GM21717 (cell line): Measurements from ENCODE around the gene EME2.
A peak's percentile ranks its signal among the peaks of the same experiment; 100 is the strongest.

Experiments used
- ATAC-seq: cut with Tn5 transposase; IDR thresholded peaks from one replicate; pipeline ENCODE4 v1.9.1; 2021; ENCODE audit warnings: mild to moderate bottlenecking, moderate library complexity; ENCODE audit not compliant: unreplicated experiment

EME2 gene

DNA sequence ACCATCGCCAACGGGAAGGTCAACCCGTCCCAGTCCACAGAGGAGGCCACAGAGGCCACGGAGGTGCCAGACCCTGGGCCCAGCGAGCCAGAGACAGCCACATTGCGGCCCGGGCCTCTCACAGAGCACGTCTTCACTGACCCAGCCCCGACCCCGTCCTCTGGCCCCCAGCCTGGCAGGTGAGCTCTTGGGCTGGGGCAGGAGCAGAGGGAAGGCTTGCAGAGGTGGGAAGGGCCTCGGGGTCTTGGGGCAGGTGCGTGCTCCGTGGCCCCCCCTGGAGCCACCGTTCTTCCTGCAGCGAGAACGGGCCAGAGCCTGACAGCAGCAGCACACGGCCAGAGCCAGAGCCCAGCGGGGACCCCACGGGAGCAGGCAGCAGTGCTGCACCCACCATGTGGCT lies 6.4 kb upstream of the EME2 start:
- ATAC-seq: no peak

- ATAC-seq: no peak
These were observed 5.9 kb upstream of the EME2 start for GRCh38 chr16:1766701-1767100.

DNA sequence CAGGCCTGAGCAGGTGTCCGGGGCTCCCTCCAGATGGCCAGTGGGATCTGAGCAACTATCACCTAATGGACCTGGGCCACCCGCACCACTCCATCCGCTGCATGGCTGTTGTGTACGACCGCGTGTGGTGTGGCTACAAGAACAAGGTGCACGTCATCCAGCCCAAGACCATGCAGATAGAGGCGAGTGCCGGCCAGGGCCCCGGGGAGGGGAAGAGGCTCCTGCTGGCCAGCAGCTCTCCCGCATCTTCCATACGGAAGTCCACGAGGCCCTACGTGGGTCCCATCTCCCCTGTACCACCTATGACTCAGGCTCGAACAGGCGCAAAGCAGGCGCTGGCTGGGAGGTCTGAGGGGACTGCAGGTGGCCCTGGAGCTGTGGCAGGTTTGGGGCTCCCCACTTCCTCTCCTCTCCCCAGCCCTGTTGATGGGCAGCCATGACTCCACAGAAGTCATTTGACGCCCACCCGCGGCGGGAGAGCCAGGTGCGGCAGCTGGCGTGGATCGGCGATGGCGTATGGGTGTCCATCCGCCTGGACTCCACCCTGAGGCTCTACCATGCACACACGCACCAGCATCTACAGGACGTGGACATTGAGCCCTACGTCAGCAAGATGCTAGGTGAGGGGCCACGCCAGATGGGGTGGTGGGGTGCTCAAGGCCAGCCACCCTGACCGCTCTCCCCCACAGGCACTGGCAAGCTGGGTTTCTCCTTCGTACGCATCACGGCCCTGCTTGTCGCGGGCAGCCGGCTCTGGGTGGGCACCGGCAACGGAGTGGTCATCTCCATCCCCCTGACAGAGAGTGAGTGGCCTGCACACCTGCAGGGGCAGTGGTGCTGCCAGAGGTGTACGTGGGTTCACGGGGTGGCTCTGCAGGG lies 5.3 kb upstream of the EME2 start:
- ATAC-seq: no peak

DNA sequence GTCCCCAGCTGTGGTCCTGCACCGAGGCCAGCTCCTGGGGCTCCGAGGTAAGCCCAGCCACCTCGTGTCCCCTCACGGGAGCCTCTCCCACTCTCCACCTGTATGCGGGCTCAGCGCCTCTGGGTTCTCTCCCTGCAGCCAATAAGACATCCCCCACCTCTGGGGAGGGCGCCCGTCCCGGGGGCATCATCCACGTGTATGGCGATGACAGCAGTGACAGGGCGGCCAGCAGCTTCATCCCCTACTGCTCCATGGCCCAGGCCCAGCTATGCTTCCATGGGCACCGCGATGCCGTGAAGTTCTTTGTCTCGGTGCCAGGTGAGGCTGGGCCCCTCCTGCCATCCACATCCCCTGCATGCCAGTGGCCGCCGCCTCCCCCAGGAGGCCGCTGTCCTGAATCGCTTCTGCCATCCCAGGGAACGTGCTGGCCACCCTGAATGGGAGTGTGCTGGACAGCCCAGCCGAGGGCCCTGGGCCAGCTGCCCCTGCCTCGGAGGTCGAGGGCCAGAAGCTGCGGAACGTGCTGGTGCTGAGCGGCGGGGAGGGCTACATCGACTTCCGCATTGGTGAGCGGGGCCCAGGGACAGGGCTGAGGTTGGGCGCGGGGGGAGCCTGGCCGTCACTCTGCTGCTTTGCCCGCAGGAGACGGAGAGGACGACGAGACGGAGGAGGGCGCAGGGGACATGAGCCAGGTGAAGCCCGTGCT lies 4.4 kb upstream of the EME2 start:
- ATAC-seq: no peak

- ATAC-seq: no peak
These were observed 3.7 kb upstream of the EME2 start for GRCh38 chr16:1768767-1769401.

DNA sequence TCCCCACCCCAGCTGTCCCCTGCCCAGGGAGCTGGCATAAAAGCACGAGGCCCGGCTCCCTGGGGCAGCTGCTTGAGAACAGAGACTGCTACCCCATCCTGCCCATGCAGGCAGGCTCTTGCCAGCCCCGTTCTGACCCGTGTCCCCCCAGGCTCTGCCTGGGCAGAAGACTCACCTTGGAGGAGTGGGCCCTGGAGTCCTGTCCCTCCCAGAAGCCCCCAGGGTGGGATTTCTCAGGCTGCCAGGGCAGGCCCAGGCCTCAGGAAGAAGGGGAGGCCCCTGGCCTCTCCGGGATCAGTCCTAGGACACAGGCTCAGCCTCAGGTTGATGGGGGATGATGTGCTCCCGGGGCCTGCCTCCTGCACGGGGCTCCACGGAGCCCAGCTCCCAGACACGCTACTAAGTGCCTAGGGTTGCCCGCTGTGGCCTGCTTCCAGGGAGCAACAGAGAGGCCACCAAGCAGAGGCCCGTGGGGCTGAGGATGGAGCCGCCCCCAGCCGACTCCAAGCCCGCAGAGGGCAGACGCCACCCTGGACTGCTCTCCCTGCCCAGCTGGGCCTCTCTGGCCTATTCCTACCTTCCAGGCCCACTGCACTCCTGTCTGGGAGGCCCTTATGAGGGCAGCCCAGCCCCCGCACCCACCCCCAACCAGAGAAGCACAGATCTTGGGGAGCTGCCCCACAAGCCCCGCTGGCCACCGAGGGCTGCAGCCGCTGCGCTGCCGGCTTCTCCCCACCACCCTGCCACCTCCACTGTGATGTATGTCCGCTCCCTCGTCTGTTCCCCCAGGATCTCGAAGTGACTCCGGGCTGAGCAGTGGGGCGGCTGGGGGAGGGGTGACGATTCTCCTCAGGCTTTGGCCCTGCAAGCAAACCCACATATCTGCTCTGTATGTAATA lies 3.0 kb upstream of the EME2 start:
- ATAC-seq: no peak

- no peak for ATAC-seq
These were observed 2.1 kb upstream of the EME2 start for GRCh38 chr16:1770328-1771187.

DNA sequence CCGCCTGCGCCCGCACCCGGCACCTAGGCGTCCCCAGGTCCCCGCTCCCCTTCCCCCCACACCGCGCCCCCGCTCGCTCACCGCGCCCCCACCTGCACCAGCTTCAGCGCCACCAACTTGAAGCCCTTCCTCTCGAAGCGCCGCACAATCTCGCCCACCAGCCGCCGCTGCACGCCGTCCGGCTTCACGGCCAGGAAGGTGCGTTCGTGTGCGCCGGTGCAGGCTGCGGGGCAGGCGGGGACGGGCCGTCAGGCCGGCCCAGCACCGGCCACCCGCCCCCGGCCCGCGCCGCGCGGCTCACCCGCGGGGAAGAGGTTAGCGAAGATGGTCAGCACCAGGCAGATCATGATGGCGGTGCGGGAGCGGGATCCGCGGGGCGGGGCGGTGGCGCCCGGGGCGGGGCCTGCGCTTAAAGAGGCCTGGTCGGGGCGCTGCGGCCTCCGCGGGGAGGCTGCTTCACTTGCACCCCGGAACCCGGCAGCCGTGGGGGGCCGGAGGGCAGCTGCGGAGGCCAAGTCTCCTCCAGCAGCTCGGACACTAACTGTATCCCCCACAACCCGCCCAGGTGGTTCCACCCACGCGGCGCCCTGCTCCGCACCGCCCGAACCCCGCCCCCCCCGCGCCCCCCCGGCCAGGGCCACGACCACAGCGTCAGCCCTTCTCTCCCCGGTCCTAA lies 1.3 kb upstream of the EME2 start, which contains the start of gene NME3:
Gene NME3 (minus strand): TSS at position 356 of the 676 bp plus-strand sequence. CDS start 9 bp downstream, at position 347.
- no peak for ATAC-seq

GRCh38 chr16:1771864-1772361 lies 697 bp upstream of the EME2 start:
- no peak for ATAC-seq

- peak; percentile 41 for ATAC-seq
These were observed 495 bp downstream of the EME2 start, which contains the start of gene MRPS34 for GRCh38 chr16:1772908-1773702. TSS of gene MRPS34 (minus strand) at chr16:1773134. CDS start at chr16:1773119, 15 bp downstream.

GRCh38 chr16:1773703-1774447 lies 1.3 kb downstream of the EME2 start:
- ATAC-seq: no peak

DNA sequence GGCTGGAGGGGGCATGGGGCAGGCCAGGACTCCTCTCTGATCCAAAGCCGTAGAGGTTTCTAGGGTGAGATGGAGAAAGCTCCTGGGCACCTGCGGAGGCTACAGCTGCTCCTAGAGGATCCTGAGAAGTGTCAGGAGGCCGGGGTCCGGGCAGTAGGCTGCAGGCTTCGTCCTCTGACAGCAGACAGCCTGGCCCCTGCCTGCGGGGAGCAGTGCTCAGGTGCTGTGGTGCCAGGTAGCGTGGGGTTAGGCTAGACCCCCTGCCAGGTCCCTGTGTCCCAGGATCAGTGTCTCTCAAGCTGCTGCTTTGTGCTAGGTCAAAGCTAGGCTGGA lies 1.8 kb downstream of the EME2 start:
- no peak for ATAC-seq

DNA sequence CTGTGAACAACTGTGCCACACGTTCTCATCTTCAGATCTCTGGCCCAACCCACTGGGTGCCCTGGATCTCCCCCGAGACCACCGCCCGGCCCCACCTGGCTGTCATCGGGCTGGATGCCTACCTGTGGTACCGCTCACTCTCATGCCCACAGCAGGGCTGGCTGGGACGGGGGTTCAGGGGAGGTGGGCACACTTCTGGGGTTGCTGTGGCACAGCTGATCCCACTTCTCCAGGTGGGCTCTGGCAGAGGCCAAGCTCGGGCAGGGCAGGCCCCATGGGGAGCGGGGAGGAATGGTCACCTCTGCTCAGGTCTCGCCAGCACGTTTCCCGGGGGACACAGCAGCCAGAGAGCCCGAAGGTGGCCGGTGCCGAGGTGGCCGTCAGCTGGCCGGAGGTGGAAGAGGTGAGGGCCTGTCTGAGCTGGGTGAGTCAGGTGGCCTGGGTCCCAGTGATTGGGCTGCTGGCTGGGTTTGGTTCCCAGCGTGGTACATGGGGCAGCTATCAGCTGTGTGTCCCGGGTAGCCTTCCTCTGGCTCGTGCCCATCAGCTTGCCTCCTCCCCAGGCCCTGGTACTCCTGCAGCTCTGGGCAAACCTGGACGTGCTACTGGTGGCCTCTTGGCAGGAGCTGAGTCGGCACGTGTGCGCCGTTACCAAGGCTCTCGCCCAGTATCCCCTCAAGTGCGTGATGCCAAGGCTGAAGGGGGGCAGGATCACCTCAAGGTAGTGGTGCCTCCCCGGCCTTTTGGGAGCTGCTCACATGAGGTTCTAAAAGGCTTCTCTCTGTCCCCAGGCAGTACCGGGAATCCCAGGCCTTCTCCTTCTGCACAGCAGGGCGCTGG lies 2.6 kb downstream of the EME2 start:
- no peak for ATAC-seq

GRCh38 chr16:1775846-1776671 lies 3.4 kb downstream of the EME2 start:
- no peak for ATAC-seq

DNA sequence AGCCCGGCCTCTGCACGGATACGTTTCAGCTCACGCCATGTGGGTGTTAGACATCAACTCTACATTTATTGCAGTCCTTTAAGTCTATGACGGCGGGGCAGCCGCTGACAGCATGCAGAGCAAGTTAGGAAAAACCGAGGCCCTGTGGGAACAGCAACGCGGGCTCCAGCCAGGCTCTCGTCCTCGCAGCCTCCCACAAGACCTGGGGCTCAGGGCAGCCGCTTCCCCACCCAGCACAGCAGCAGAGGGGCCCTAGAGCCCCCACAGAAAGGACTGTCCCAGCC lies 4.0 kb downstream of the EME2 start:
- no peak for ATAC-seq

GRCh38 chr16:1776991-1777374 lies 4.4 kb downstream of the EME2 start:
- ATAC-seq: no peak
